ENCODE data around the gene BABAM1.
"Not testable (repeated sequence)": the region's sequence is repeated elsewhere in the genome, so short reads cannot be mapped to it uniquely, and the experiment has no call there.

BABAM1 gene

GRCh38 chr19:17243830-17244617, 23.2 kb upstream of the BABAM1 start:
- DNase-seq, result no peak

GRCh38 chr19:17244618-17245534, 22.4 kb upstream of the BABAM1 start:
- no peak for DNase-seq

DNA sequence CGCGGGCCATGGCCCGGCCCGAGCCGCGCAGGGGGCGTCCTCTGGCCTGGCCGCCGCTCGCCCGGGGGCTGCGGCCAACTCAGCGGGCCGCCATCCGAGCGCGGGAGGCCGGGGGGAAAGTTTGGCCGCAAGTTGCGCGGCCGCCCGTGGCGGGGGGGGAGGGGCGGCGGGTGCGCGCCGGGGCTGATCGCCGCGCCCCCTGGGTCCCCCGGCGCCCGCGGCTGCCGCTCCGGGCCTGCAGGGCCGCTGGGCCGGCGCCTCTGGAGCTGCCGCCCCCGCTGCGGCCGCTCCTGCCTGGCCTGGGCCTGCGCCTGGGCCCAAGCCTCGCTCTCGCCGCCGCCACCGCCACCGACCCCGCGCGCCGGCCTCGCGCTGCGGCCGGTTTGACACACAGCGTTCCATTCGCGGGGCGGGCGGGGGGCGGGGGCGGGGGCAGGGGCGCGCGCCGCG, 21.7 kb upstream of the BABAM1 start, which contains the start of gene NR2F6:
Gene NR2F6 (minus strand): TSS at position 385 of the 450 bp plus-strand sequence. CDS start 699 bp downstream, outside the sequence.
- DNase-seq, result no peak

GRCh38 chr19:17246681-17247425, 20.4 kb upstream of the BABAM1 start:
- DNase-seq, result no peak

DNA sequence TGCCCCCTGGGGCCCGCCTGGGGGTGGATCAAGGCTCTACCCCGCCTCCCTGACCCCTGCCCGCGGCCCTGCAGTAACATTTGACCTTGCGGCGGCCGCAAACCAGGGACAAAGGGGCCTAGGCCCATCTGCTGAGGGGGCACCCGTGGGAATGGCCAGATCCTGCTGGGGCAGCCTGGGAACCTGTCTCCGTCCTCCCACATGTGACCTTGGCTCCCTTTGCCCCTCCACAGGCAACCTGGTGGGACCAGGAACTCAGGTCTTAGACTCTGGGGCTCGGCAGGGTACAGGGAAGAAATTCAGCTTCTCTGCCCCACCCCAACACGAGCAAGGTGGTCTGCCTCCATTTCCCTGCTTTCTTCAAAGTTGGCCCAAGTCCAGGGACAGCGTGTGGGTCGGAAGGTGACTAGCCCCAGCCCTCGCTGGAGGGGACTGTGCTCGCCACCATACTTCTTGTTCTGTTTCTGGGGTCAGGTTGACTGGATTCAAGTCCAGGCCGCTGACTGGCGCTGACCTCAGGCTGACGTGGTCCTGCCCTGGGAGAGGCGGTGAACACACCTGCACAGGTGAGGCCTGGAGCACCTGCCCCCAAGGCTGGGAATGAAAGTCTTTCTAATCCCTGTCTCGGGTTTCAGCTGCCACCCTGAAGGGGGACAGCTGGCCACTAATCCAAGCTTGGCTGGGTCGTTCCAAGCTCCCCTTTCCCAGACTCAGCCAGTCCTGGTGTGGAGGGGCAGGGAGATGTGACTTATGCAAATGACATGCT, 19.0 kb upstream of the BABAM1 start:
- no peak for DNase-seq

DNA sequence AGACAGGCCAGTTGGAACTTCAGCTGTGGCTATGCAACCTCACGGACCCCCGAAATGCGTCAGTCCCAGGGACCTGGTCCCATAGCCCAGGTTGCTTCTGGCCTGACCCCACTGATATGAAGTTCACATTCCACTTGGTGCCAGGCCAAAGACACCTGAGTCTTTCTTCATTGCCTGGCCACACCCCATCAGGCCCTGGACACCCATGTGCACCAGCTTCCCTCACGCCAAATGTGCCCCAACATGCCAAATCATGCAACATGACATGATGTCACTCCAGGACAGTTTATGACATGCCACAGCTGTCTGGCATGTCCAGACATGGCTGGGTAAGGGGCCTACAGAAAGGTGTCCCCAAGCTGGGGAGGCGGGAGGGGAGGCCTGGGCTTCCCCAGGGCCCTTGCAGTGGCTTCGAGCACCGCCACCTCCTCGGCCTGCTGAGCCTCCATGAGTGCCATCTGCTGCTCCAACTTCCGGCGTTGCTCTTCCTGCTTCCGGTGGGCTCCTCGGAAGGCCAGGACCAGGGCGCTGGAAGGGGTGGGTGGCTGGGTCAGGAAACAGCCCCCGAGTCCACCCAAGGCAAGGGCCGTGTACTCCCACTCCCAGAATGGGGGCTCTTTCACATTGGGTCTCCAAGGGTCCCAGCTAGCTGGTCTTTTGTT, 17.2 kb upstream of the BABAM1 start:
- no peak for DNase-seq

DNA sequence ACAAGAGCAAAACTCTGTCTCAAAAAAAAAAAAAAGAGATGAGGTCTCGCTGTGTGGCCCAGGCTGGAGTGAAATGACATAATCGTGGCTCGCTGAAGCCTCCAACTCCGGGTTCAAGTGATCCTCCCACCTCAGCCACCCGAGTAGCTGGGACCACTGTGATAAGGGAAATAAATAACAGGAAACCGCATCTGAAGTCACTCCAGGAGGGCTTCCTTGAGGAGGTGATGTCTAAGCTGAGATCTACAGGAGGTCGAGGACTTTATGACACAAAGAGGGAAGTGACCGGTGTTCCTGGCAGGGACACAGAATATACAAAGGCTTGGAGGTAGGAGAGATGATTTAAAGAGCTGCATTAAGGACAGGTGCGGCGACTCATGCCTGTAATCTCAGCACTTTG, 12.6 kb upstream of the BABAM1 start:
- no peak for DNase-seq

DNA sequence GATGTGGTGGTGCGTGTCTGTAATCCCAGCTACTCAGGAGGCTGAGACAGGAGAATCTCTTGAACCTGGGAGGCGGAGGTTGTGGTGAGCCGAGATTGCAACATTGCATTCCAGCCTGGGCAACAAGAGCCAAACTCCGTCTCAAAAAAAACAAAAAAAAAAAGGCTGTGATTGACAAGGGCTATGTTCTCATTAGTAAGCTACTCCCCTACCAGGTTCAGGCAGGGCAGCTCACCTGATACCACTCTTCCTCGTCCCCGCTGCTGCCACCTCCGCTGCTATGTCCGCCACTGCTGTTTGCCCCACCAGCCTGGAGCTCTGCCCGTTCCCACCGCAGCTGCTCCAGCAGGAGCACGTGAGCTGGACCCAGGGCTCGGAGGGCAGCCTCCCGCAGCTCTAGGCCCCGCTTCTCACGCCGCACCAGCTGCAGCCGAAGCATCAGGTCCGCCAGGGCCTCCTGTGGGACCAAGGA, 12.1 kb upstream of the BABAM1 start:
- no peak for DNase-seq

DNA sequence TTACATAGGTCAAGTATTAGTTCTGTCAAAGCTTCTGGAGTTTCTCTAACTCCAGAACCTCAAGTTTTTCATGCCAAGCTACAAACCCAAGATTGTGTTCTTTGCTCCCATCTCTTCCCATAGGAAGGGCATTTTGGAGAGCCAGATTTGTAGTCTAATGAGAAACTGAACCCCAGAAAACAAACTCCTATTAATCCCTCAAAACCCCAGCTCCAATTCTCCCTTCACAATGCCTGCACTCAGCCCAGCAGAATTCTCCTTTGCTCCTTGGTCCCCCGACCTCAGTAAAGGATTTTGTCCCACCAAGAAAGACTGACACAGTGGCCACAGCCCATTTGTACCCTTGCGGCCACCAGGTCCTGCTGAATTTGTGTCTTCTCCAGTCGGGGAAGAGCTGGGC, 11.1 kb upstream of the BABAM1 start:
- DNase-seq, result no peak

DNA sequence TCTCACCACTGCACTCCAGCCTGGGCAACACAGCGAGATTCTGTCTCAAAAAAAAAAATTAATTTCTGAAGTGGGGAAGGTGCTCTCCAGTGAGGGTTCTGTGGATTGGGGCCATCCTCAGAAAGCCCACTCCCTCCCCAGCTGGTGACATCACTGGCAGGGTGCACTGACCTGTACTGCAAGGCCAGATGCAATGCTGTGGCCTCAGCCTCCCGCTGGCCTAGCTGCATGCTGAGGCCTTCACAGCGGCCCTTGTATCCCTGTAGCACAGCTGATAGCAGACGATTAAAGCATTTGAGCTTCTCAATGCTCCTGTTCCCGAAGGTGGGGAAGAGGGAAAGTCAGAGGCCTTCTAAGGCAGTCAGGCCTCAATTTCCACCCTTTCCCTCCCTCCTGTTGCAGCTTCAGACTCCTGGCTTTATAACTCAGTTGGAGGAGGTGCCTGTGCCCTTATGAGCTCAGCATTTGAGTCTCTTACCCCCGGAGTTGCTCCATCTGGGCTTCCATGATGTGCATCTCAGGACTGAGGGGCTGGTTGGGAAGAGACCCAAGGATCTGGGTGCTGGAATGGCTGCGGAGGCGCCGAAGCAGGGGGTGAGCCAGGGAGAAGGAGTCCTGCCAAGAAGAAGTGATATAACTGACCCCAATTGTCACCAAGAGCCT, 8.0 kb upstream of the BABAM1 start:
- DNase-seq, result no peak

GRCh38 chr19:17259934-17260333, 7.3 kb upstream of the BABAM1 start:
- DNase-seq, result no peak

DNA sequence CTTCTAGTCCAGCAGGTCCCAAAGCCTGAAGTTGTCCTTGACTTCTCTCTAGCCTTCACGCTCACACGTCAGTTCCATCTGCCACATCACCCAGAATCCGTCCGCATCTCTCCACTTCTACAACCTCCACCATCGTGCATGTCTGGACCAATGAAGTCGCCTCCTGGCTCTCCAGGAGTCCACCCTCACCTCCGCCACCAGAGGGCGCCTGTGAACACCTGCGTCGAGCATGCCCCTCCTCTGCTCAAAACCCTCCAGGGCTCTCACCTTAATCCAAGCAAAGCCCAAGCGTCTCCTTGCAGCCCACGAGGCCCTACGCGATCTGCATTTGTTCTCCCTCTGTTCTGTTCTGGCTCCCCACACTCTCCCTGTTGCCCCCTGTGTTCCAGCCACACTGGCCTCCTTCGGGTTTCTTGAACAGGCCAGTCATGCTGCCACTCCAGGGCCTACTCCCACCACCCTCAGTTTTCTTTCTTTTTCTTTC, 6.4 kb upstream of the BABAM1 start:
- no peak for DNase-seq

DNA sequence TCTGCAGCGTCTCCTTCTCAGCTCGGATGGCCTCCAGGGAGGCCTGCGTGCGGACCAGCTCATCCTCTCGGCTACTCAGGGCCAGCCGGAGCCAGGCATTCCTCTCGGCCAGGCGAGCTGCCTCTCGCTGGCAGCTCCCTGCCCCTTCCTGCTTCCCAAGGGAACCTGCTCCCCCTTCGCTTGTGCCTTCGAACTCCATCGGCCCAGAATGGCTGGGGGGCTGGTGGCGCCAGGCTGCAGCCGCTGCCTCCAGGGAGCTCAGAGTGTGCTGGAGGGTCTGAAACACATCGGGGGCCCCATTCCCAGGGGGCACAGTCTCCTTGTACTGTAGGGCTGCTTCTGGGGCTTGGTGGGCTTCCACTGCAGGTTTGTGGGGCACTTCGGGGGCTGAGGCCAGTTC, 4.7 kb upstream of the BABAM1 start:
- DNase-seq, result no peak

- no peak for DNase-seq
These were observed 3.3 kb upstream of the BABAM1 start for GRCh38 chr19:17263712-17264640.

DNA sequence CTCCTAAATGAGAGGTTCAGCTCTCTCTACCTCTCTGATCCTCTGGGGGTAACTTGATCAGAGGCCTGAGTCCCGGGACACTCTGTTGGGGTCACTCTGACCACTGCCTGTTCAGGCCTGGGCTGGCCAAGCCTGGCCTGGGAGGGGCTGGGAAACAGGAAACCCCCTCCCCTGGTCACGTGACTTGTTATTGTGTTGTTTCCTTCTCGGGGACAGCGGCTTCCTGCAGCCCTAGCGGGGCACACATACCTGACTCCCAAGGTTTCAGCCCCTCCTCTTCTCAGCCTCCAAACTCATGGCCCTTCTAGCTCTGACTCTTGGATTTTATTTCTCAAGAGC, 2.6 kb upstream of the BABAM1 start, which contains the start of gene USHBP1:
Gene USHBP1 (minus strand): TSS at position 105 of the 339 bp plus-strand sequence. CDS start 446 bp downstream, outside the sequence.
- DNase-seq, result no peak

DNA sequence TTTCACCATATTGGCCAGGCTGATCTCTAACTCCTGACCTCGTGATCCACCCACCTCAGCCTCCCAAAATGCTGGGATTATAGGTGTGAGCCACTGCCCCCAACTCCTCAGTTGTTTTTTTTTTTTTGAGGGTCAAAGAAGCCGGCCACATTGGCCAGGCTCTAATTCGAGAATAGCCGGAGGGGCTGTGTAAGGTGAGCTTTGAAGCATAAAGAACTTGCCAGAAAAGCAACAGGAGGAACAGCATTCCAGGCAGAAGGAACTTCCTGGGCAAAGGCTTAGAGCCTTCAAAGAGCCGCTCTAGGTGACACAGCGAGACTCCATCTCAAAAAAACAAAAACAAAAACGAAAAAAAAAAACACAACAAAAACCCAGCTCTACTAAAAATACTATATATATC, 1.2 kb upstream of the BABAM1 start:
- DNase-seq, result no peak

DNA sequence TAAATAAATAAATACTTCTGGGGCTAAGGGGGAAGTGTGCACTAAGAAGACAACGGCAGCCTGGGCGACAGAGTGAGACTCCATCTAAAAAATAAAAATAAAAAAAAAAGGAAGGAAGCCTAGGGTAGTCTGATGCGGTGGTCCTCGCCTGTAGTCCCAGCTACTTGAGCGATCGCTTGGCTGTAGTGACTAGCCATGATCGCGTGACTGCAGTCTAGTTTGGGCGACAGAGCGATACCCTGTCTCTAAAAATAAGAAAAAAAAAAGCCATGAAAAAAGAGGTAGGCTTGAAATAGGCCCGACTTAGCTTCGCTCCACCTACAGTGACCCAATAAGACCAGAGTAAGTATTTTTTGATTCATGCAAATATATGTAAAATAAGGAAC, 661 bp upstream of the BABAM1 start:
- DNase-seq, result no peak

GRCh38 chr19:17268754-17269153, 1.5 kb downstream of the BABAM1 start:
- DNase-seq, result no peak

GRCh38 chr19:17274892-17275291, 7.6 kb downstream of the BABAM1 start:
- not testable (repeated sequence) for DNase-seq

Measured in NCI-H1417 treated with DMSO at 0.1 percent for 48 hours (cell line).